ENCODE measurements around the gene TIAM2.

The TIAM2 gene

GRCh38 chr6:155132617-155133016 is 137.5 kb downstream of the TIAM2 start:
- ChIA-PET POLR2A (no interaction called here), CTCF (no interaction called here)
- TF ChIP-seq FOXK2 (IDR thresholded peaks at IDR 0.05) (no peak), SUZ12 (IDR thresholded peaks at IDR 0.05) (no peak), HDGF (IDR thresholded peaks at IDR 0.05; ENCODE audit: borderline replicate concordance) (no peak)
- no peak for DNase-seq (ENCODE audit: extremely low spot score)

GRCh38 chr6:155141002-155141401 is 145.9 kb downstream of the TIAM2 start:
- TF ChIP-seq L3MBTL2 (conservative IDR thresholded peaks at IDR 0.05), result no peak
- no peak for TF ChIP-seq SUZ12 (IDR thresholded peaks at IDR 0.05)
- no peak for TF ChIP-seq LEF1 (IDR thresholded peaks at IDR 0.05; ENCODE audit: borderline replicate concordance)
- TF ChIP-seq CTBP1 (IDR thresholded peaks at IDR 0.05; ENCODE audit: borderline replicate concordance), result no peak
- no peak for TF ChIP-seq ARNT (IDR thresholded peaks at IDR 0.05)
- TF ChIP-seq HDGF (IDR thresholded peaks at IDR 0.05; ENCODE audit: borderline replicate concordance), result no peak
- TF ChIP-seq ELF4 (IDR thresholded peaks at IDR 0.05), result no peak
- TF ChIP-seq FOXA1 (IDR thresholded peaks at IDR 0.05), result no peak
- no peak for TF ChIP-seq FOXM1 (IDR thresholded peaks at IDR 0.05; ENCODE audit: borderline replicate concordance)
- TF ChIP-seq BHLHE40 (IDR thresholded peaks at IDR 0.05; ENCODE audit: borderline replicate concordance), result no peak
- no peak for TF ChIP-seq ZNF384 (IDR thresholded peaks at IDR 0.05)
- TF ChIP-seq TARDBP (IDR thresholded peaks at IDR 0.05), result no peak
- TF ChIP-seq NFRKB (IDR thresholded peaks at IDR 0.05), result no peak
- no peak for TF ChIP-seq FOXK2 (IDR thresholded peaks at IDR 0.05)
- ChIA-PET POLR2A (no interaction called here), CTCF (no interaction called here)
- no peak for DNase-seq (ENCODE audit: extremely low spot score)

GRCh38 chr6:155141512-155141911 is 146.4 kb downstream of the TIAM2 start:
- POLR2A ChIA-PET, result no interaction called here
- no peak for TF ChIP-seq ARNT (IDR thresholded peaks at IDR 0.05)
- TF ChIP-seq HDGF (IDR thresholded peaks at IDR 0.05; ENCODE audit: borderline replicate concordance), result no peak
- no peak for TF ChIP-seq PKNOX1 (IDR thresholded peaks at IDR 0.05)
- no peak for TF ChIP-seq FOXA1 (IDR thresholded peaks at IDR 0.05)
- no peak for TF ChIP-seq FOXM1 (IDR thresholded peaks at IDR 0.05; ENCODE audit: borderline replicate concordance)
- no peak for TF ChIP-seq NFRKB (IDR thresholded peaks at IDR 0.05)
- no peak for TF ChIP-seq L3MBTL2 (conservative IDR thresholded peaks at IDR 0.05)
- TF ChIP-seq FOXK2 (IDR thresholded peaks at IDR 0.05), result no peak
- TF ChIP-seq SP1 (IDR thresholded peaks at IDR 0.05), result no peak
- TF ChIP-seq LEF1 (IDR thresholded peaks at IDR 0.05; ENCODE audit: borderline replicate concordance), result no peak
- TF ChIP-seq CTBP1 (IDR thresholded peaks at IDR 0.05; ENCODE audit: borderline replicate concordance), result no peak
- TF ChIP-seq ELF4 (IDR thresholded peaks at IDR 0.05), result no peak
- TF ChIP-seq SUZ12 (IDR thresholded peaks at IDR 0.05), result no peak
- no peak for TF ChIP-seq TARDBP (IDR thresholded peaks at IDR 0.05)
- no peak for TF ChIP-seq ZNF384 (IDR thresholded peaks at IDR 0.05)
- no peak for TF ChIP-seq BHLHE40 (IDR thresholded peaks at IDR 0.05; ENCODE audit: borderline replicate concordance)
- DNase-seq (ENCODE audit: extremely low spot score), result no peak
- CTCF ChIA-PET, result no interaction called here

GRCh38 chr6:155142168-155143028 is 147.3 kb downstream of the TIAM2 start:
- TF ChIP-seq ELF4 (IDR thresholded peaks at IDR 0.05) (no peak), ARNT (IDR thresholded peaks at IDR 0.05) (no peak), SUZ12 (IDR thresholded peaks at IDR 0.05) (no peak), CTBP1 (IDR thresholded peaks at IDR 0.05; ENCODE audit: borderline replicate concordance) (no peak), FOXA1 (IDR thresholded peaks at IDR 0.05) (no peak), LEF1 (IDR thresholded peaks at IDR 0.05; ENCODE audit: borderline replicate concordance) (no peak), SP1 (IDR thresholded peaks at IDR 0.05) (no peak), HDGF (IDR thresholded peaks at IDR 0.05; ENCODE audit: borderline replicate concordance) (no peak), FOXM1 (IDR thresholded peaks at IDR 0.05; ENCODE audit: borderline replicate concordance) (no peak)
- no peak for DNase-seq (ENCODE audit: extremely low spot score)
- ChIA-PET POLR2A (no interaction called here), CTCF (interaction anchor here (0.6 kb wide), 1 partner anchor 80 kb away, joined by 3 read pairs; no protein-coding TSS in a partner anchor)

GRCh38 chr6:155143029-155143577 is 148.0 kb downstream of the TIAM2 start:
- POLR2A ChIA-PET, result no interaction called here
- no peak for DNase-seq (ENCODE audit: extremely low spot score)
- CTCF ChIA-PET, result interaction anchor here (0.6 kb wide), 1 partner anchor 79 kb away, joined by 3 read pairs; no protein-coding TSS in a partner anchor
- TF ChIP-seq NFRKB (IDR thresholded peaks at IDR 0.05), result no peak
- TF ChIP-seq ZNF384 (IDR thresholded peaks at IDR 0.05), result no peak
- TF ChIP-seq L3MBTL2 (conservative IDR thresholded peaks at IDR 0.05), result no peak
- no peak for TF ChIP-seq FOXK2 (IDR thresholded peaks at IDR 0.05)
- TF ChIP-seq SUZ12 (IDR thresholded peaks at IDR 0.05), result no peak
- TF ChIP-seq TARDBP (IDR thresholded peaks at IDR 0.05), result no peak
- TF ChIP-seq SP1 (IDR thresholded peaks at IDR 0.05), result no peak
- no peak for TF ChIP-seq HDGF (IDR thresholded peaks at IDR 0.05; ENCODE audit: borderline replicate concordance)
- no peak for TF ChIP-seq ARNT (IDR thresholded peaks at IDR 0.05)
- TF ChIP-seq FOXM1 (IDR thresholded peaks at IDR 0.05; ENCODE audit: borderline replicate concordance), result no peak
- TF ChIP-seq LEF1 (IDR thresholded peaks at IDR 0.05; ENCODE audit: borderline replicate concordance), result no peak

GRCh38 chr6:155143578-155144106 is 148.5 kb downstream of the TIAM2 start:
- no peak for DNase-seq (ENCODE audit: extremely low spot score)
- ChIA-PET CTCF (interaction anchor here (0.7 kb wide), 1 partner anchor 84 kb away, joined by 3 read pairs; no protein-coding TSS in a partner anchor), POLR2A (no interaction called here)
- TF ChIP-seq SUZ12 (IDR thresholded peaks at IDR 0.05) (no peak), LEF1 (IDR thresholded peaks at IDR 0.05; ENCODE audit: borderline replicate concordance) (no peak), NFRKB (IDR thresholded peaks at IDR 0.05) (no peak), L3MBTL2 (conservative IDR thresholded peaks at IDR 0.05) (no peak)

- no peak for TF ChIP-seq ARNT (IDR thresholded peaks at IDR 0.05)
- TF ChIP-seq NFRKB (IDR thresholded peaks at IDR 0.05), result no peak
- no peak for TF ChIP-seq ZNF384 (IDR thresholded peaks at IDR 0.05)
- TF ChIP-seq CTBP1 (IDR thresholded peaks at IDR 0.05; ENCODE audit: borderline replicate concordance), result no peak
- ChIA-PET CTCF (interaction anchor here (0.7 kb wide), 1 partner anchor 56 kb away, joined by 3 read pairs; no protein-coding TSS in a partner anchor), POLR2A (no interaction called here)
- DNase-seq (ENCODE audit: extremely low spot score), result no peak
Observed at GRCh38 chr6:155146205-155146604, 151.1 kb downstream of the TIAM2 start.

All from HEK293T (cell line).